IPS-20b (cell line): Measurements from ENCODE around the gene DYRK3.

Experiments used
- H3K27ac ChIP-seq: one replicate; pipeline ENCODE4 v1.5.1; 2013; ENCODE audit warnings: low read length
- H3K27me3 ChIP-seq: 2 replicates; pipeline ENCODE4 v1.6.1; 2013; ENCODE audit warnings: mild to moderate bottlenecking, low read length, inconsistent platforms; ENCODE audit not compliant: insufficient read depth
- H3K36me3 ChIP-seq: 2 replicates; pipeline ENCODE4 v1.6.1; 2013; ENCODE audit warnings: low read depth, mild to moderate bottlenecking, inconsistent platforms, low read length, moderate library complexity; ENCODE audit not compliant: insufficient read depth
- H3K4me1 ChIP-seq: 2 replicates; pipeline ENCODE4 v1.6.1; 2013; ENCODE audit warnings: mild to moderate bottlenecking, control low read depth, inconsistent platforms, low read length, moderate library complexity; ENCODE audit not compliant: insufficient read depth
- H3K4me3 ChIP-seq: 2 replicates; pipeline ENCODE4 v1.5.1; 2013; ENCODE audit warnings: mild to moderate bottlenecking, low read length, inconsistent platforms
- H3K9ac ChIP-seq: 2 replicates; pipeline ENCODE4 v1.6.1; 2013; ENCODE audit warnings: low read depth, mild to moderate bottlenecking, inconsistent platforms, low read length, moderate library complexity
- H3K9me3 ChIP-seq: 2 replicates; pipeline ENCODE4 v1.6.1; 2013; ENCODE audit warnings: mild to moderate bottlenecking, low read depth, low read length, inconsistent platforms; ENCODE audit not compliant: insufficient read depth

DYRK3 gene

GRCh38 chr1:206676499-206676898 is 41.2 kb downstream of the DYRK3 start:
- Histone ChIP-seq H3K27me3 (peaks cover 12% of the 10 kb centered on the region), H3K4me1 (peaks cover 24% of the 10 kb centered on the region), H3K27ac (no peak overlapping the region), H3K9ac (no peak overlapping the region), H3K9me3 (no peaks in the 10 kb centered on the region), H3K36me3 (no peaks in the 10 kb centered on the region), H3K4me3 (no peak overlapping the region)

GRCh38 chr1:206678490-206678889 is 43.2 kb downstream of the DYRK3 start:
- Histone ChIP-seq H3K4me1 (peaks cover 5% of the 10 kb centered on the region; the same call in 1 of the 2 replicates), H3K9me3 (no peaks in the 10 kb centered on the region), H3K27ac (no peak overlapping the region), H3K36me3 (no peaks in the 10 kb centered on the region), H3K27me3 (peaks cover 32% of the 10 kb centered on the region), H3K9ac (no peak overlapping the region), H3K4me3 (no peak overlapping the region)

DNA sequence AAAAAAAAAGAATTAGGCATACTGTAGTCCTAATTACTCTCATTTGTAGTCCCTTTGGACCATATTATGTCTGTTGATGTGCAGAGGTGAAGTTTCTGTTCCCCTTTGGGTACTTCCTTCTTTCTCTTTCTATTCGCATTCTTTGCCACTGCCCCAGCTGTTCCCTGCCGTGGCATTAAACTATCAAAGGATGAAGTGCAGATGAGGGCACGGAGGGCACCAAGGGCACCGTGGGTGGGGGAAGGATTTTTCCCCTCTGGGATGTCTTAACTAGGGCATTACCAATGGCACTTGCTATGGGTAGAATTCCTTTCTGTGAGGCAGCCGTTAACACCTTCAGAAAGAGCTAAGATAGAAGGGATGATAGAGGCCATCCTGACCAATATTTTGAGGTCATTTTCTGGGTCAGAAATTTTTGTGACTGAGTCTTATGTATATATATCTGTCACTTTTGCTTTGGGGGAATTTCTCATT is 44.4 kb downstream of the DYRK3 start:
- Histone ChIP-seq H3K36me3 (no peaks in the 10 kb centered on the region), H3K27ac (no peak overlapping the region), H3K9ac (no peak overlapping the region), H3K4me1 (no peaks in the 10 kb centered on the region), H3K27me3 (peaks cover 43% of the 10 kb centered on the region), H3K9me3 (no peaks in the 10 kb centered on the region), H3K4me3 (no peak overlapping the region)

DNA sequence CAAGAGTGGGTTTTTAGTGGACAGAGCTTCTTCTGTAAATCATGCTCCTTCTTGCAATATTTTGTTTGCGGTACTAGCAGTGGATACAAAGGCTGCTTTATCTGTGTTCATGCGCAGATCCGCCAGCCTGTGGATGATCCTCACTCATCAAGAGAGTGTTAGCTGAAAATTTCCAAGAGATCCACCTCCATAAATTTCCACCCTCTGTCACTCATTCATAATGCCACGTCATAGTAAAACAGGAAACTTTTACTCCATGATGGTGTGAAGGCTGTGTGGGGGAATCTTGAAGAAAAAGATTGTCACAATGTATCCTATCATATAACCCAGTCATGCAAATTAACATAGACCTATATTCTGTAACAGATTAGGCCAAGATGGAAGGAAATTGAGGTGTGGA is 44.9 kb downstream of the DYRK3 start:
- Histone ChIP-seq H3K27me3 (peaks cover 43% of the 10 kb centered on the region), H3K36me3 (no peaks in the 10 kb centered on the region), H3K9me3 (no peaks in the 10 kb centered on the region), H3K27ac (no peak overlapping the region), H3K4me3 (no peak overlapping the region), H3K9ac (no peak overlapping the region), H3K4me1 (no peaks in the 10 kb centered on the region)

DNA sequence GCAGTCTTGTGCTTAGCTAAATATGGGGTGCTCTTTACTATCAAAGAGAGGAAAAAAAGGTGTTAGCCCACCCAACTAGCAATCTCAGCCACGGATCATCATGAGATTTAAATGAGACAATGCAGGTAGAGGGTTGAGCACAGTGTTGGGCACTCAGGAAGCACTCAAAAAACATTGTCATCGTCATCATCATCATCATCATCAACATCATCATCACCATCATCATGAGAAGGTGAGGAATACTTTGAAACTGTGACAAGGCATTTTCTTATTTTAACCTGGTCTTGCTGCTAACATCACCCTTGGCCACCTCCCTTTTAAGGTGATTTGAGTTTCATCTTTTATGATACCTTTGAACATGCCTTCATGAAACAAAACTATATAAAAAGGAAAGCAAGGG is 46.0 kb downstream of the DYRK3 start:
- Histone ChIP-seq H3K4me1 (peaks cover 2% of the 10 kb centered on the region; the same call in 1 of the 2 replicates), H3K4me3 (no peak overlapping the region), H3K27ac (no peak overlapping the region), H3K9me3 (no peaks in the 10 kb centered on the region), H3K36me3 (no peaks in the 10 kb centered on the region), H3K27me3 (peaks cover 51% of the 10 kb centered on the region), H3K9ac (no peak overlapping the region)

DNA sequence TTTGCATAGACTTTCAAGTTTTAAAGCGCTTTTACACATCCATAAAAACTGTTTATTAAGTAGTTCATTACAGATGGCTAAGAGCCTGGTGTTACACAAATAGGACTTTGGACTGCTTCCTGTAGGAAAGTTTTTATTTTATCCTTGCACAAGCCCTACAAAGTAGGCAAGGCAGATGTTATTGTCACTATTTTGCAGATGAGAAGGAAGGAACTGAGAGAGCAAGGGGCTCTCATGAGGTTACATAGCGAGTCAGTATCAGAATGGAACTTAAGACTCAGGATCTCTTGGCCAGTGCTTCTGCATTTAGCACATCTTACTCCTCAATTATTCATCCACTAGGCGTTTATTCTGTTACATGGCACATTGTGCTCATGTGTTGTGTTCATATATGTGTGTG is 46.8 kb downstream of the DYRK3 start:
- Histone ChIP-seq H3K36me3 (no peaks in the 10 kb centered on the region), H3K9me3 (no peaks in the 10 kb centered on the region), H3K4me1 (peaks cover 10% of the 10 kb centered on the region), H3K27ac (no peak overlapping the region), H3K27me3 (peaks cover 58% of the 10 kb centered on the region), H3K9ac (no peak overlapping the region), H3K4me3 (no peak overlapping the region)

- Histone ChIP-seq H3K9me3 (no peaks in the 10 kb centered on the region), H3K36me3 (no peaks in the 10 kb centered on the region), H3K9ac (no peak overlapping the region), H3K4me3 (no peak overlapping the region), H3K27me3 (peaks cover 63% of the 10 kb centered on the region), H3K27ac (no peak overlapping the region), H3K4me1 (peaks cover 17% of the 10 kb centered on the region)
Observed at GRCh38 chr1:206683313-206683712, 48.0 kb downstream of the DYRK3 start.

DNA sequence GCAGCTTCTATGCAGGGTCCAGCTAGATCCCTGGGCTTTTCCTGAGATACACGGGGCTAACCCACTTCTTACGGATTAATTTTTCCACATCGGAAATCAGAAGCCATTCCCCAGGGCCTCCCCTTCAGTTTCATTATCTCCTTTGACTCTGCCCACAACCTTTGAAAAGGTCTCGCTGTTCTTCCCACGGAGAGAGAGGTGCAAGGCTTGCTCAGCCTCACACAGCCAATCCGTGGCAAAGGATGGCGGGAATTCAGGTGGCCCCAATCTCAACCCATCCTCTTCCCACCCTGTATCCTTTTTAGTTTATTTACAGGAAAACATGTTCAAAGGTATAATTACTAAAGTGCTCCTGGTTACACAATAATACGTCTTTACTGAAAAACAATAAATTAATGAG is 48.7 kb downstream of the DYRK3 start:
- no peak overlapping the region for H3K27ac ChIP-seq
- H3K9me3 ChIP-seq, result no peaks in the 10 kb centered on the region
- no peaks in the 10 kb centered on the region for H3K36me3 ChIP-seq
- peaks cover 22% of the 10 kb centered on the region for H3K4me1 ChIP-seq
- peaks cover 63% of the 10 kb centered on the region for H3K27me3 ChIP-seq
- H3K4me3 ChIP-seq, result peak overlapping the region; percentile 68
- no peak overlapping the region for H3K9ac ChIP-seq

DNA sequence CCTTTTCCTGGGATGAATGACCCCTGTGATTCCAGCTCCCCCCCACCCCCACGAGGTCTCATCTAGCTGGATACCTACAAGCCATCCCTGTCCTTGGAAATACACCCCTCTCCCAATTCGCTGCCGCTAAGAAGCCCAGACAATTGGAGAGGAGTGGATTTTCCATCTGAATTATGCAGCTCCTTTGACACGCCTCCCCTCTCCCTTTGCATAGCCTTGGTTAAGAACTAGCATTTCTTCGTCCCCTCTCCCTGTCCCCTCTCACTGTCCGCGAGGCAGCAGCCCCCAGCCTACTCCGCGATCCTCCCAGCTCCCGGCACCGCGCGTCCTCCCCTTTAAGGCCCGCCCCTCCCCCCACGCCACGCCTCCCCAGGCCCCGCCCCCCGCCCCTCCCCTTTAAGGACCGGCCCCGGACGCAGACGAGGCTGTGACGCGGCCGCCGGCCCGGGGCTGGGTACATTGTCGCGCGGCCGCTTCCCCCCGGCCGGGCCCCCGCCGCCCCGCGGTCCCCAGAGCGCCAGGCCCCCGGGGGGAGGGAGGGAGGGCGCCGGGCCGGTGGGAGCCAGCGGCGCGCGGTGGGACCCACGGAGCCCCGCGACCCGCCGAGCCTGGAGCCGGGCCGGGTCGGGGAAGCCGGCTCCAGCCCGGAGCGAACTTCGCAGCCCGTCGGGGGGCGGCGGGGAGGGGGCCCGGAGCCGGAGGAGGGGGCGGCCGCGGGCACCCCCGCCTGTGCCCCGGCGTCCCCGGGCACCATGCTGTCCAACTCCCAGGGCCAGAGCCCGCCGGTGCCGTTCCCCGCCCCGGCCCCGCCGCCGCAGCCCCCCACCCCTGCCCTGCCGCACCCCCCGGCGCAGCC is 49.4 kb downstream of the DYRK3 start, which contains the start of gene MAPKAPK2:
Gene MAPKAPK2 (plus strand): TSS at position 428 of the 856 bp plus-strand sequence. CDS start 325 bp downstream, at position 753.
- H3K9me3 ChIP-seq, result no peaks in the 10 kb centered on the region
- H3K27ac ChIP-seq, result no peak within 1 kb of the TSS
- H3K36me3 ChIP-seq, result no peaks in the 10 kb centered on the region
- peak within 1 kb of the TSS; percentile 89 for H3K9ac ChIP-seq
- H3K4me1 ChIP-seq, result peaks cover 22% of the 10 kb centered on the region
- H3K27me3 ChIP-seq, result peaks cover 63% of the 10 kb centered on the region
- H3K4me3 ChIP-seq, result peak within 1 kb of the TSS; percentile 93

DNA sequence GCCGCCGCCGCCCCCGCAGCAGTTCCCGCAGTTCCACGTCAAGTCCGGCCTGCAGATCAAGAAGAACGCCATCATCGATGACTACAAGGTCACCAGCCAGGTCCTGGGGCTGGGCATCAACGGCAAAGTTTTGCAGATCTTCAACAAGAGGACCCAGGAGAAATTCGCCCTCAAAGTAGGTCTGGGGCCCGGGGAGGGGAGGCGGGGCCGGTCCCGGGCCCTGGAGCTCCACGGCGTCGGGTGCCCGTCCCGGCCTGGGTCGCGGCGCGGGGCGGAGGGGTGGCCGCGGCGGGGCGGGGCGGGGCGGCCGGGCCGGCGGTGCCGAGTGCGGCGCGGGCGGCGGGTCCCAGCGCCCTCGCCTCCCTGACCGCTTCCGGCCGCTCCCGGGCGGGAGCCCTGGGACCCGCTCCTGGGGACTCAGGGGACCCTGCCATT is 50.0 kb downstream of the DYRK3 start:
- no peaks in the 10 kb centered on the region for H3K36me3 ChIP-seq
- H3K4me1 ChIP-seq, result peaks cover 22% of the 10 kb centered on the region
- H3K27ac ChIP-seq, result no peak overlapping the region
- peak overlapping the region; percentile 89 for H3K9ac ChIP-seq
- H3K4me3 ChIP-seq, result peak overlapping the region; percentile 93
- H3K9me3 ChIP-seq, result no peaks in the 10 kb centered on the region
- H3K27me3 ChIP-seq, result peaks cover 59% of the 10 kb centered on the region

GRCh38 chr1:206685769-206686477 is 50.6 kb downstream of the DYRK3 start:
- H3K9ac ChIP-seq, result peak overlapping the region; percentile 89
- no peaks in the 10 kb centered on the region for H3K9me3 ChIP-seq
- peaks cover 22% of the 10 kb centered on the region for H3K4me1 ChIP-seq
- H3K27me3 ChIP-seq, result peaks cover 55% of the 10 kb centered on the region
- H3K36me3 ChIP-seq, result no peaks in the 10 kb centered on the region
- H3K27ac ChIP-seq, result no peak overlapping the region
- peak overlapping the region; percentile 93 for H3K4me3 ChIP-seq
